HepG2 (cell line): ENCODE results near the gene TARDBP. TPM values are rescaled to one million over a fixed set of nuclear protein-coding genes. Genes with fewer than 3 reads are reported as not detected.

ENCODE experiments used
- ARHGAP35 ChIP-seq: sonication (generic); formaldehyde crosslinking; IDR thresholded peaks from 2 replicates; pipeline ENCODE4 v1.9.0; 2022; ENCODE audit warnings: mild to moderate bottlenecking, inconsistent platforms, moderate library complexity, missing genetic modification reagents, borderline replicate concordance
- ATRX ChIP-seq: sonication (generic); formaldehyde crosslinking; IDR thresholded peaks from 2 replicates; pipeline ENCODE4 v1.4.0; 2020; ENCODE audit warnings: missing genetic modification reagents, borderline replicate concordance
- KLF11 ChIP-seq: IDR thresholded peaks from 2 replicates; pipeline ENCODE4 v1.6.1; 2016; ENCODE audit warnings: missing compliant biosample characterization
- MED1 ChIP-seq: sonication (generic); formaldehyde crosslinking; IDR thresholded peaks from 2 replicates; pipeline ENCODE4 v1.4.0; 2020; ENCODE audit warnings: missing genetic modification reagents
- NCOR1 ChIP-seq: fragments of 200-600 bp; sonication (generic); IDR thresholded peaks from 2 replicates; pipeline ENCODE4 v1.7.0; 2017; ENCODE audit warnings: antibody characterized with exemption, low read length, borderline replicate concordance
- PHF8 ChIP-seq: sonication (generic); formaldehyde crosslinking; IDR thresholded peaks from 2 replicates; pipeline ENCODE4 v1.5.0; 2020; ENCODE audit warnings: missing genetic modification reagents
- POLR2A ChIP-seq, 2 experiments: IDR thresholded peaks; 2 replicates each; pipeline ENCODE4 v1.6.1; 2011; ENCODE audit warnings: low read depth in 2 of 2, low read length in 2 of 2, mild to moderate bottlenecking in 1 of 2, moderate library complexity in 1 of 2; ENCODE audit not compliant: insufficient read depth in 1 of 2
- POLR2AphosphoS2 ChIP-seq: IDR thresholded peaks from 2 replicates; pipeline ENCODE4 v1.6.1; 2011; ENCODE audit warnings: low read depth, low read length, improper control_type of control experiment
- POLR2AphosphoS5 ChIP-seq: IDR thresholded peaks from 2 replicates; pipeline ENCODE4 v1.6.1; 2012; ENCODE audit warnings: low read depth, low read length
- POLR2G ChIP-seq: fragments of 200-400 bp; formaldehyde crosslinking; IDR thresholded peaks from 2 replicates; pipeline ENCODE4 v1.6.1; 2018; ENCODE audit warnings: mild to moderate bottlenecking, low read depth, low read length, moderate library complexity
- RBFOX2 ChIP-seq: fragments of 200-400 bp; formaldehyde crosslinking; IDR thresholded peaks from 2 replicates; pipeline ENCODE4 v1.6.1; 2017; ENCODE audit warnings: low read depth, mild to moderate bottlenecking, low read length
- RBM22 ChIP-seq: fragments of 200-400 bp; formaldehyde crosslinking; optimal IDR thresholded peaks from 2 replicates; pipeline ENCODE3; 2017; ENCODE audit warnings: mild to moderate bottlenecking, low read length, moderate library complexity
- SAP130 ChIP-seq: IDR thresholded peaks from 2 replicates; pipeline ENCODE4 v1.6.1; 2016; ENCODE audit warnings: low read depth
- SSRP1 ChIP-seq: IDR thresholded peaks from 2 replicates; pipeline ENCODE4 v1.6.1; 2016; ENCODE audit warnings: control low read depth
- ZBTB34 ChIP-seq: sonication (generic); formaldehyde crosslinking; IDR thresholded peaks from 2 replicates; pipeline ENCODE4 v1.8.0; 2022; ENCODE audit warnings: mild to moderate bottlenecking, missing genetic modification reagents
- ZNF414 ChIP-seq: sonication (generic); formaldehyde crosslinking; IDR thresholded peaks from 2 replicates; pipeline ENCODE4 v1.5.0; 2020; ENCODE audit warnings: missing genetic modification reagents
- ZNF777 ChIP-seq: sonication (generic); formaldehyde crosslinking; IDR thresholded peaks from 2 replicates; pipeline ENCODE4 v1.4.0; 2020; ENCODE audit warnings: missing genetic modification reagents
- polyA plus RNA-seq, 8 experiments: library from polyadenylated mRNA; depleted of rRNA in 3 of 8; stranded (reverse) in 7 of 8; unstranded in 1 of 8; fragments of >200 nt; fragmentation: Illumina TruSeq in 4 of 8; extraction: Trizol in 4 of 8; gene quantifications; 2 replicates each; pipeline versions ENCODE4 v1.2.1 to v1.2.3, GENCODE V29; 2011 to 2016; ENCODE audit warnings: low read depth in 4 of 8, missing spikeins in 1 of 8, mixed read lengths in 1 of 8; ENCODE audit not compliant: insufficient read depth in 1 of 8
- total RNA-seq, 5 experiments: library from RNA; depleted of rRNA; stranded (reverse); fragments of >200 nt; fragmentation: Illumina TruSeq; extraction: Trizol; gene quantifications; 2 replicates each; pipeline ENCODE4 v1.2.3, GENCODE V29; 2016; ENCODE audit warnings: low read depth in 1 of 5

Gene TARDBP
- total and polyA plus RNA-seq, 2 of the 13 experiments (the other 11 are each of a cell fraction or from before 2014, with no cell fraction given) = 62.4 to 93.0 TPM

- TF ChIP-seq ATRX (CRISPR knock-in tag) (no peak), POLR2A (IDR thresholded peaks at IDR 0.05; ENCODE audit: insufficient read depth in 1 of 2, low read depth in 2 of 2, low read length in 2 of 2) (peak in 1 of 2 experiments; percentile 31; a peak in 1 of 4 replicates), ZNF414 (CRISPR knock-in tag) (no peak), PHF8 (no peak), ZBTB34 (CRISPR knock-in tag) (no peak), POLR2G (peak; percentile 65), POLR2AphosphoS5 (peak; percentile 47), ZNF777 (no peak), POLR2AphosphoS2 (0 out of 2 replicates have a peak, but pooled peaks have one; percentile 41), NCOR1 (no peak), MED1 (CRISPR knock-in tag) (no peak), SSRP1 (no peak), ARHGAP35 (CRISPR knock-in tag) (no peak), RBFOX2 (peak; percentile 43; the same call in 1 of the 2 replicates), RBM22 (peak; percentile 13), KLF11 (CRISPR knock-in tag) (no peak), SAP130 (CRISPR knock-in tag) (no peak)
Observed at GRCh38 chr1:11026903-11027302, 14.4 kb downstream of the TARDBP start (continued).
